ENCODE data around the gene SLC35E1.

DNA sequence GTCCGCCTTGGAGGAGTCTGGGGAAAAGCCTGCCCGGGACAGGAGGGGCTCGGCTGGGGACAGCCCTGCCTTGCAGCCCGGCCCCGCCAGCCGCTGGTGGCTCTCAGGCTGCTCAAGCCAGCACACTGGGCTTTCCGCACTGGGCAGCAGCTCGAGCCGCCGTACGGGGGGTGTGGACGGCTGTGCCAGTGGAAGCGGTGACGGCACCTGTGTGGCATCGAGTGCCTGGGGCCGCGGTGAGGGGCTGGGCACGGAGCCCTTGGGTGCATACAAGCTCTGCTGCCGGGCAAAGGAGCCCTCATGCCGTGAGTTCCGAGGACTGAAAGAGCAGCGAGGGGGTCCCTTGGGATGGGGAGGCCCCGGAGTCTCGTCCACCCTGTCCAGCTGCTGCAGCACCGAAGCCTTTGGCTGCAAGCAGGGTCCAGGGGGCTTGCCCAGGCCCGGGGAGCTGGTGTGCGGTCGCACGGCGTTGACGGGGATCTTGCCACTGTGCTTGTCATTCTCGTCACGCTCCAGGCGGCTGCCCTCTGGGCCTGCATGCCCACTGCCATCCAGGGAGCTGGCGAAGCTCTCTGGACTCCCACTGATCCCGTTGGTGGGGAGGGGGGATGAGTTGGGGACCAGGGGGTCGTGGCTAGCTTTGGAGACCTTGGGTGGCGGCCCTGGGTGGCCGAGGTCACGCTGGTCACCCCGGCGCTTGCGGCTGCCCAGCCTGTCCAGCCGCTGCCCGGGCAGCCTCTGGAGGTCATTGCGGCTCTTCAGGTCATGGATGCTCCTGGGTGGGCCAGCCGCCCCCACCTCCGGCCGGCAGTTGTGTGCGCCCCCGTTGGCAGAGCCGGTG, 4.7 kb upstream of the SLC35E1 start:
- TF ChIP-seq, protein P1, sequence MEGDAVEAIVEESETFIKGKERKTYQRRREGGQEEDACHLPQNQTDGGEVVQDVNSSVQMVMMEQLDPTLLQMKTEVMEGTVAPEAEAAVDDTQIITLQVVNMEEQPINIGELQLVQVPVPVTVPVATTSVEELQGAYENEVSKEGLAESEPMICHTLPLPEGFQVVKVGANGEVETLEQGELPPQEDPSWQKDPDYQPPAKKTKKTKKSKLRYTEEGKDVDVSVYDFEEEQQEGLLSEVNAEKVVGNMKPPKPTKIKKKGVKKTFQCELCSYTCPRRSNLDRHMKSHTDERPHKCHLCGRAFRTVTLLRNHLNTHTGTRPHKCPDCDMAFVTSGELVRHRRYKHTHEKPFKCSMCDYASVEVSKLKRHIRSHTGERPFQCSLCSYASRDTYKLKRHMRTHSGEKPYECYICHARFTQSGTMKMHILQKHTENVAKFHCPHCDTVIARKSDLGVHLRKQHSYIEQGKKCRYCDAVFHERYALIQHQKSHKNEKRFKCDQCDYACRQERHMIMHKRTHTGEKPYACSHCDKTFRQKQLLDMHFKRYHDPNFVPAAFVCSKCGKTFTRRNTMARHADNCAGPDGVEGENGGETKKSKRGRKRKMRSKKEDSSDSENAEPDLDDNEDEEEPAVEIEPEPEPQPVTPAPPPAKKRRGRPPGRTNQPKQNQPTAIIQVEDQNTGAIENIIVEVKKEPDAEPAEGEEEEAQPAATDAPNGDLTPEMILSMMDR (IDR thresholded peaks at IDR 0.05) = no peak
- TF ChIP-seq POLR2A (IDR thresholded peaks at IDR 0.05) = no peak

All from heart left ventricle (tissue), 13 donors.